GM19193 (cell line): ENCODE measurements around the gene ATP6V0B.

Source experiments
- POLR2A ChIP-seq: IDR thresholded peaks from 4 replicates; pipeline ENCODE4 v1.6.1; 2011; ENCODE audit not compliant: insufficient read depth, insufficient read length; ENCODE audit errors: extremely low read depth

ATP6V0B gene

GRCh38 chr1:43937179-43937865 lies 37.4 kb upstream of the ATP6V0B start:
- TF ChIP-seq POLR2A = no peak

- no peak for TF ChIP-seq POLR2A
Observed at GRCh38 chr1:43938383-43938782, 36.4 kb upstream of the ATP6V0B start.

GRCh38 chr1:43938892-43939587 lies 35.7 kb upstream of the ATP6V0B start:
- no peak for TF ChIP-seq POLR2A

GRCh38 chr1:43942411-43942810 lies 32.3 kb upstream of the ATP6V0B start:
- no peak for TF ChIP-seq POLR2A

DNA sequence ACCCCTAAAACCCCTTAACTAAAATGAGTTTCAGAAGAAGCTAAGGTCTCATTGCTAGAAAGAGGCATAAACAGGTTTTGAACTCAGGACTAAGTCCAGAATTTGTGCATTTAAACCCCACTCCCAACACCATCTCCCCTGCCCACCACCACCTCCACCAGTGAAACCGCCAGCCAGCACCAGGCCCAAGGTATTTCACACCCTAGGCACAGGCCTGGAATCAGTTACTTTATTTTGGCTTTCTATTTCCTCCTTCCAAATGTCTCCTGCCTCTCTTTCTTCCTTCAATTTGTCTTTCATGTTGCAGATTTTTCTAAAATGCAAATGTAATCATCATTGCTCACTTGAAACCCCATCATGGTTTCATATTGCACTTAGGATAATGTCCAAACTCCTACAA lies 29.9 kb upstream of the ATP6V0B start:
- TF ChIP-seq POLR2A = no peak

- no peak for TF ChIP-seq POLR2A
Observed at GRCh38 chr1:43945674-43946235, 29.0 kb upstream of the ATP6V0B start.

- TF ChIP-seq POLR2A = peak; percentile 93
Observed at GRCh38 chr1:43946236-43947060, 28.3 kb upstream of the ATP6V0B start, which contains the start of gene IPO13. Gene IPO13, plus strand, starts transcription at chr1:43946950. Its CDS starts 651 bp downstream, at chr1:43947601.

GRCh38 chr1:43947061-43947873 lies 27.5 kb upstream of the ATP6V0B start:
- TF ChIP-seq POLR2A = no peak

GRCh38 chr1:43947874-43948437 lies 26.8 kb upstream of the ATP6V0B start:
- TF ChIP-seq POLR2A = no peak

- no peak for TF ChIP-seq POLR2A
Observed at GRCh38 chr1:43949678-43950077, 25.1 kb upstream of the ATP6V0B start.

GRCh38 chr1:43951021-43951985 lies 23.5 kb upstream of the ATP6V0B start:
- no peak for TF ChIP-seq POLR2A

- no peak for TF ChIP-seq POLR2A
Observed at GRCh38 chr1:43952731-43953346, 21.9 kb upstream of the ATP6V0B start.
